Ascending aorta (tissue), 2 donors: ENCODE results near the gene HMOX2. TPM values are rescaled to one million over a fixed set of nuclear protein-coding genes. Genes with fewer than 3 reads are reported as not detected.

Experiments used
- DNase-seq, 2 donors: peaks; one replicate each; pipeline ENCODE4 v3.0.0-alpha.2; 2019; ENCODE audit warnings: low spot score in 2 of 2
- H3K27ac ChIP-seq, 2 donors: fragments of 200-600 bp; sonication (generic); one replicate each; pipeline ENCODE4 v1.5.1; 2016 to 2017; ENCODE audit warnings: mild to moderate bottlenecking in 1 of 2
- H3K27me3 ChIP-seq: fragments of 200-600 bp; sonication (generic); one replicate; pipeline ENCODE4 v1.5.1; 2017
- H3K36me3 ChIP-seq, 2 donors: fragments of 200-600 bp; sonication (generic); one replicate each; pipeline ENCODE4 v1.5.1; 2016
- H3K4me1 ChIP-seq, 2 donors: fragments of 200-600 bp; sonication (generic); one replicate each; pipeline ENCODE4 v1.5.1; 2016 to 2017; ENCODE audit warnings: mild to moderate bottlenecking in 1 of 2
- H3K4me3 ChIP-seq, 2 donors: fragments of 200-600 bp; sonication (generic); one replicate each; pipeline ENCODE4 v1.5.1; 2016 to 2017; ENCODE audit warnings: mild to moderate bottlenecking in 1 of 2
- H3K9me3 ChIP-seq, 2 donors: fragments of 200-600 bp; sonication (generic); one replicate each; pipeline ENCODE4 v1.5.1; 2016
- CTCF ChIP-seq, 3 experiments: fragments of 200-600 bp in 2 of 3; fragments of 450-650 bp in 1 of 3; sonication (generic) in 2 of 3; IDR thresholded peaks; one replicate each; pipeline ENCODE4 v1.5.1; 2016 to 2019; ENCODE audit warnings: antibody characterized with exemption in 3 of 3, mild to moderate bottlenecking in 1 of 3, moderate library complexity in 1 of 3
- intact Hi-C: fragments of 100-400 bp; cut with DNase I; formaldehyde crosslinking; loops from one replicate; pipeline ENCODE4 v1.15.1; 2023
- total RNA-seq: library from RNA; depleted of rRNA; stranded (reverse); fragments of >200 nt; gene quantifications from one replicate; pipeline ENCODE4 v1.1.0, GENCODE V29; 2016

Gene HMOX2
- total RNA-seq, 1 donor from 2014 or later: 36.7 TPM

GRCh38 chr16:4533490-4533889, 57.3 kb downstream of the HMOX2 start:
- peaks cover 13 to 23% of the 10 kb centered on the region in 2 donors for H3K4me1 ChIP-seq
- peak overlapping the region; percentile 37 to 63 for H3K27ac ChIP-seq
- intact Hi-C loops: loop anchor here (10.0 kb wide), 1 partner anchor 819 kb away; the partner anchor contains the start of gene TRAP1

GRCh38 chr16:4534151-4534790, 58.1 kb downstream of the HMOX2 start:
- Histone ChIP-seq H3K36me3 (peaks cover 0 to 4% of the 10 kb centered on the region in 2 donors), H3K9me3 (no peaks in the 10 kb centered on the region), H3K4me3 (no peak overlapping the region), H3K27ac (peak overlapping the region; percentile 37 to 63), H3K4me1 (peaks cover 13 to 18% of the 10 kb centered on the region in 2 donors), H3K27me3 (no peaks in the 10 kb centered on the region)
- no peak for DNase-seq
- intact Hi-C loops: loop anchor here (10.0 kb wide), 1 partner anchor 819 kb away; the partner anchor contains the start of gene TRAP1
- no peak for TF ChIP-seq CTCF (IDR thresholded peaks at IDR 0.05)

More at GRCh38 chr16:4533490-4533889, 57.3 kb downstream of the HMOX2 start:
- Histone ChIP-seq H3K27me3 (no peaks in the 10 kb centered on the region), H3K9me3 (no peaks in the 10 kb centered on the region), H3K4me3 (no peak overlapping the region), H3K36me3 (peaks cover 0 to 4% of the 10 kb centered on the region in 2 donors)
- no peak for DNase-seq
- no peak for TF ChIP-seq CTCF (IDR thresholded peaks at IDR 0.05)

- H3K9me3 ChIP-seq: no peaks in the 10 kb centered on the region
- H3K4me1 ChIP-seq: peaks cover 13 to 16% of the 10 kb centered on the region in 2 donors
- no peaks in the 10 kb centered on the region for H3K27me3 ChIP-seq
- no peak for TF ChIP-seq CTCF (IDR thresholded peaks at IDR 0.05)
- no peak overlapping the region for H3K4me3 ChIP-seq
- intact Hi-C loops: loop anchor here (10.0 kb wide), 1 partner anchor 821 kb away; the partner anchor contains the start of gene TRAP1
- peaks cover 0 to 4% of the 10 kb centered on the region in 2 donors for H3K36me3 ChIP-seq
- peak overlapping the region; percentile 87 to 90 for H3K27ac ChIP-seq
- DNase-seq: no peak
These were observed 59.5 kb downstream of the HMOX2 start for GRCh38 chr16:4535627-4536108.

GRCh38 chr16:4536391-4537106, 60.4 kb downstream of the HMOX2 start:
- H3K9me3 ChIP-seq: no peaks in the 10 kb centered on the region
- peak overlapping the region; percentile 87 to 90 for H3K27ac ChIP-seq
- H3K4me3 ChIP-seq: peak overlapping the region in 1 of 2 donors; percentile 95
- no peak for TF ChIP-seq CTCF (IDR thresholded peaks at IDR 0.05)
- H3K4me1 ChIP-seq: peaks cover 13 to 16% of the 10 kb centered on the region in 2 donors
- peak in 1 of 2 donors; percentile 68 for DNase-seq
- H3K27me3 ChIP-seq: no peaks in the 10 kb centered on the region
- peaks cover 0 to 4% of the 10 kb centered on the region in 2 donors for H3K36me3 ChIP-seq
- intact Hi-C loops: loop anchor here (10.0 kb wide), 1 partner anchor 822 kb away; the partner anchor contains the start of gene TRAP1

GRCh38 chr16:4537376-4538343, 61.5 kb downstream of the HMOX2 start:
- intact Hi-C loops: loop anchor here (10.0 kb wide), 1 partner anchor 823 kb away; the partner anchor contains the start of gene TRAP1
- no peaks in the 10 kb centered on the region for H3K9me3 ChIP-seq
- peak overlapping the region; percentile 71 to 95 for H3K4me3 ChIP-seq
- H3K36me3 ChIP-seq: no peaks in the 10 kb centered on the region
- TF ChIP-seq CTCF (IDR thresholded peaks at IDR 0.05): no peak
- peak overlapping the region; percentile 87 to 90 for H3K27ac ChIP-seq
- peaks cover 13 to 16% of the 10 kb centered on the region in 2 donors for H3K4me1 ChIP-seq
- H3K27me3 ChIP-seq: no peaks in the 10 kb centered on the region
- peak in 1 of 2 donors; percentile 68 for DNase-seq
